HG03354 (cell line): ENCODE measurements around the gene CCDC74B.
"Not testable (repeated sequence)": the region's sequence is repeated elsewhere in the genome, so short reads cannot be mapped to it uniquely, and the experiment has no call there.

ENCODE experiments used
- ATAC-seq: cut with Tn5 transposase; IDR thresholded peaks from one replicate; pipeline ENCODE4 v1.9.1; 2021; ENCODE audit warnings: mild to moderate bottlenecking; ENCODE audit not compliant: unreplicated experiment, poor library complexity, severe bottlenecking

The CCDC74B gene

GRCh38 chr2:130128464-130128863 is 16.4 kb downstream of the CCDC74B start:
- ATAC-seq, result not testable (repeated sequence)

- ATAC-seq, result not testable (repeated sequence)
Measured at GRCh38 chr2:130127726-130128125, 17.2 kb downstream of the CCDC74B start.

- not testable (repeated sequence) for ATAC-seq
Measured at GRCh38 chr2:130120924-130121323, 24.0 kb downstream of the CCDC74B start.

- not testable (repeated sequence) for ATAC-seq
Measured at GRCh38 chr2:130102597-130103363, 42.1 kb downstream of the CCDC74B start.
